Fibroblast of mammary gland (primary cell): ENCODE data around the gene DLG2.

Experiments
- DNase-seq: peaks from one replicate; pipeline ENCODE4 v3.0.0-alpha.2; 2010; ENCODE audit warnings: low read depth
- H3K4me3 ChIP-seq: 2 replicates; pipeline ENCODE4 v1.5.1; 2011; ENCODE audit warnings: low read depth, mild to moderate bottlenecking, low read length, moderate library complexity; ENCODE audit not compliant: control insufficient read depth
- TF ChIP-seq, protein P1 (sequence below): conservative IDR thresholded peaks from 2 replicates; pipeline ENCODE4 v1.5.1; 2011; ENCODE audit warnings: low read depth, low read length, inconsistent platforms; ENCODE audit not compliant: control insufficient read depth, insufficient read depth

DLG2 gene

DNA sequence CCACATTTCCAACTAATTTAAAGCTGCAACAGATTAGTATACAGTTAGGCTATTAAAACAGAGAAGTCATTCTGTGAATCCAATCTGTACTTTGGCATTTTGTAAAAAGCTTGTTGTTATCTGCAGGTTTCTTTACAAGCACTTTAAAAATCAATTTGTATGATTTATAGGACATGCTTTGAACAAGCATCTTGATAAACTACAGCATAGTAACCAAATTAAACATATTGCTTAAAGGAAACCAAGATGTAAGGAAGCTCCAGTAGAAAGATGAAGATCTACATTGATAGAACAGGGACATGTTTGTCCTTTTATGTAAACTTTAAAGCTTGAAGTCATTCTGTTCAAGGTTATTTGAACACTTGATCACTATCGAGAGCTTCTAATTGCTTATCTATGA, 1842.7 kb downstream of the DLG2 start:
- H3K4me3 ChIP-seq, result no peak overlapping the region
- DNase-seq, result no peak
- TF ChIP-seq, protein P1, sequence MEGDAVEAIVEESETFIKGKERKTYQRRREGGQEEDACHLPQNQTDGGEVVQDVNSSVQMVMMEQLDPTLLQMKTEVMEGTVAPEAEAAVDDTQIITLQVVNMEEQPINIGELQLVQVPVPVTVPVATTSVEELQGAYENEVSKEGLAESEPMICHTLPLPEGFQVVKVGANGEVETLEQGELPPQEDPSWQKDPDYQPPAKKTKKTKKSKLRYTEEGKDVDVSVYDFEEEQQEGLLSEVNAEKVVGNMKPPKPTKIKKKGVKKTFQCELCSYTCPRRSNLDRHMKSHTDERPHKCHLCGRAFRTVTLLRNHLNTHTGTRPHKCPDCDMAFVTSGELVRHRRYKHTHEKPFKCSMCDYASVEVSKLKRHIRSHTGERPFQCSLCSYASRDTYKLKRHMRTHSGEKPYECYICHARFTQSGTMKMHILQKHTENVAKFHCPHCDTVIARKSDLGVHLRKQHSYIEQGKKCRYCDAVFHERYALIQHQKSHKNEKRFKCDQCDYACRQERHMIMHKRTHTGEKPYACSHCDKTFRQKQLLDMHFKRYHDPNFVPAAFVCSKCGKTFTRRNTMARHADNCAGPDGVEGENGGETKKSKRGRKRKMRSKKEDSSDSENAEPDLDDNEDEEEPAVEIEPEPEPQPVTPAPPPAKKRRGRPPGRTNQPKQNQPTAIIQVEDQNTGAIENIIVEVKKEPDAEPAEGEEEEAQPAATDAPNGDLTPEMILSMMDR, result no peak

- TF ChIP-seq, protein P1, result no peak
- H3K4me3 ChIP-seq, result no peak overlapping the region
- no peak for DNase-seq
Measured at GRCh38 chr11:83782329-83782728, 1844.8 kb downstream of the DLG2 start.

DNA sequence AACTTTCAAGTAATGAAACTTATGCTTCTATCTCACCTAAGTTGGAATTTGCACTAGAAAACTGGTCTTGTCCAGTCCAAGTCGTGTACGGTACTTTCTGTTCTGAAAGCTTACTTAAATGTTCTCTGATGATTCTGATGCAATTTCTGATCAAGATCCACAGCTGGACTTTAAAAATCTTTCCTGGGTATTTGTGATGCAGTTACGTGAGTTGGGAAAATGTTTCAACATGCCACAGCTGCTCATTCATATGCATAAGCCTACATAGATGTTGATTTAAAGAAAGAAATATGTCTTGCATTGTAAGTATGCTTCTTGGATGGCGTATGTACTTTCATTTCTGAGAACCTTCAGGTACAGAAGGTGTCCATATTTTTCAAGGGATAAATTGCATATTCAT, 1847.3 kb downstream of the DLG2 start:
- TF ChIP-seq, protein P1, result no peak

GRCh38 chr11:83778596-83778995, 1848.5 kb downstream of the DLG2 start:
- no peak overlapping the region for H3K4me3 ChIP-seq
- DNase-seq, result no peak
- TF ChIP-seq, protein P1, result no peak

More for the DNA sequence above, 1847.3 kb downstream of the DLG2 start:
- DNase-seq, result no peak
- H3K4me3 ChIP-seq, result no peak overlapping the region

DNA sequence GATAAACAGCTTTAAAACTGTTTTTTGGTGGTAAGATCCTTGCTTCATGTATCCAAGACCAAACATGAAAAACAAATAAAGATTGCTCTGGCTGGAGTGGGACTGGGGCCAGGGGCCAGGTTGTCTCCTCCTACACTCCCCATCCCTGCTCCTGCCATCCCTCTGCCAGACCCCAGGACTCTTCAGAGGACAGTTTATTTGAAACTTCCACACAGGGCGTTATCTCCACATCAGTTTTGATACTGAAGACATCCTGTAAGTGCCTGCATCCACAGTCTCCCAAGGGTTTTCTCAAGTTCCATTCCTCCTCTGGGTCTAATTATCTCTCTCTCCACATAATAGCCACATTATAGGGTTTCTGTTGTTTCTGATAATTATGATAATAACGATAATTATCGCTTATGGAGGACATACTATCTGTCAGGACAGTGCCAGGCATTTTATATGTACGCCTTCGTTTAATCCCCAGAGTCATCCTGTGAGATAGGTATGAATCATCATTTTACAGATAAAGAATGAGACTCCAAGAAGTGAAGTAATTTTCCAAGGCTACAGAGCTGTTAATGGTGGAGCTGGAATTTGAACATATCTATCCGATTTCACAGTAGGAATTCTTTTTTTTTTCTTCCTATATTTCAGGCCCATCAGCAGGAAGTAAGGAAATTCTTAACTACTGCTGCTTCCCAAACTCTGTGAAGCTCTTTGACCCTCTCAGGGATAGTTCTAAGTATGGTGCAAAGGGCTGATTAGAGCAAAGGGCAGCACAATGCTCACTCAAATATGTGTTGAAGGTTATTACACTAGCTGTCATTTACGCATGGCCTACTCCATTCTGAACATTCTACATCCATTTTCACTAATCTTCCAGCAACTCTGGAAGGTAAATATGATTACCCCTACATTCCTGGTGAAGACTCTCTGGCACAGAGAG, 1852.9 kb downstream of the DLG2 start:
- TF ChIP-seq, protein P1, result no peak
- no peak overlapping the region for H3K4me3 ChIP-seq
- DNase-seq, result peak; percentile 40

DNA sequence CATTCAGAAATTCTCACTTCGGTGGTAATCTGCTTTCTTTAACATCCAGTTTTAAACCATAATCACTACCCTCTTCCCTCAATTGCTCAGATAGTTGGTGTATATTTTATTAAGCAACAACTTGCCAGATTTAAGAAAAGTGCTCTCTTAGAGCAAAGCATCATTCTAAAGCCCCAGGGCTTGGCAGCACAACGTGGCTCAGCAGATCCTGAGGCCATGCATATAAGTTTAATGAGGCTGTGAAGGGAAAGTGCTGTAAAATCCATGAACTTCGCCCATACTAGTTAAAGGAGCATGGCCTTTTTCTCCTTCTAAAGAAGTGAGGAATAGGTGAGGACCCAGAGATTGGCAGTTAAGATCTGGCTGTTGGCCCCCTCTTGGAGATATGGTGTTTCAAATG, 1858.7 kb downstream of the DLG2 start:
- TF ChIP-seq, protein P1, result no peak
- no peak for DNase-seq
- no peak overlapping the region for H3K4me3 ChIP-seq
